ENCODE results near the gene RHOV.

DNA sequence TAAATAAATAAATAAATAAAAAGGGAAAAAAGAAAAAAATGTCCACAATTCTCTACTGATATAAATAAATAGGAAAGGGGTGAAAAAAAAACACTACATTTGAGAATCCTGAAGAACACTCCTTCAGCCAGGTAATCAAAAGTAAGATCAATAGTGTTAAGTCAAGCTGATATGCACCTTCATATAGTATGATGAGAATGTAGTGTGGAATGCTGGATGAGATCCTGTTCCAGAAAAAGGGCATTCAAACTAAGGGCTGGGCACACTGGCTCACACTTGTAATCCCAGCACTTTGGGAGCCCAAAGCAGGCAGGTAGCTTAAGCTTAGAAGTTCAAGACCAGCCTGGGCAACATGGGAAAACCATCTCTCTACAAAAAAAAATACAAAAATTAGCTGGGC lies 15.1 kb upstream of the RHOV start:
- TF ChIP-seq, protein P1, sequence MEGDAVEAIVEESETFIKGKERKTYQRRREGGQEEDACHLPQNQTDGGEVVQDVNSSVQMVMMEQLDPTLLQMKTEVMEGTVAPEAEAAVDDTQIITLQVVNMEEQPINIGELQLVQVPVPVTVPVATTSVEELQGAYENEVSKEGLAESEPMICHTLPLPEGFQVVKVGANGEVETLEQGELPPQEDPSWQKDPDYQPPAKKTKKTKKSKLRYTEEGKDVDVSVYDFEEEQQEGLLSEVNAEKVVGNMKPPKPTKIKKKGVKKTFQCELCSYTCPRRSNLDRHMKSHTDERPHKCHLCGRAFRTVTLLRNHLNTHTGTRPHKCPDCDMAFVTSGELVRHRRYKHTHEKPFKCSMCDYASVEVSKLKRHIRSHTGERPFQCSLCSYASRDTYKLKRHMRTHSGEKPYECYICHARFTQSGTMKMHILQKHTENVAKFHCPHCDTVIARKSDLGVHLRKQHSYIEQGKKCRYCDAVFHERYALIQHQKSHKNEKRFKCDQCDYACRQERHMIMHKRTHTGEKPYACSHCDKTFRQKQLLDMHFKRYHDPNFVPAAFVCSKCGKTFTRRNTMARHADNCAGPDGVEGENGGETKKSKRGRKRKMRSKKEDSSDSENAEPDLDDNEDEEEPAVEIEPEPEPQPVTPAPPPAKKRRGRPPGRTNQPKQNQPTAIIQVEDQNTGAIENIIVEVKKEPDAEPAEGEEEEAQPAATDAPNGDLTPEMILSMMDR (IDR thresholded peaks at IDR 0.05 in 2 of 3, conservative IDR thresholded peaks at IDR 0.05 in 1 of 3; ENCODE audit: control insufficient read depth in 2 of 3, extremely low read depth in 1 of 3, insufficient read depth in 1 of 3, low read depth in 3 of 3, low read length in 3 of 3) = no peak
- TF ChIP-seq POLR2A (IDR thresholded peaks at IDR 0.05; ENCODE audit: low read depth, low read length) (no peak), EZH2 (IDR thresholded peaks at IDR 0.05; ENCODE audit: borderline replicate concordance, control insufficient read depth, low read depth, low read length) (no peak), CEBPB (IDR thresholded peaks at IDR 0.05; ENCODE audit: borderline replicate concordance in 1 of 2, low read depth in 2 of 2, low read length in 2 of 2) (no peak), POLR2AphosphoS2 (IDR thresholded peaks at IDR 0.05; ENCODE audit: low read depth, low read length) (no peak), YBX1 (IDR thresholded peaks at IDR 0.05) (no peak), RAD21 (IDR thresholded peaks at IDR 0.05; ENCODE audit: insufficient read depth, low read depth, low read length) (no peak), NR2F1 (conservative IDR thresholded peaks at IDR 0.05) (no peak), NBN (IDR thresholded peaks at IDR 0.05) (no peak), POLR2AphosphoS5 (IDR thresholded peaks at IDR 0.05; ENCODE audit: low read length) (no peak)
- TF ChIP-seq, protein P2, sequence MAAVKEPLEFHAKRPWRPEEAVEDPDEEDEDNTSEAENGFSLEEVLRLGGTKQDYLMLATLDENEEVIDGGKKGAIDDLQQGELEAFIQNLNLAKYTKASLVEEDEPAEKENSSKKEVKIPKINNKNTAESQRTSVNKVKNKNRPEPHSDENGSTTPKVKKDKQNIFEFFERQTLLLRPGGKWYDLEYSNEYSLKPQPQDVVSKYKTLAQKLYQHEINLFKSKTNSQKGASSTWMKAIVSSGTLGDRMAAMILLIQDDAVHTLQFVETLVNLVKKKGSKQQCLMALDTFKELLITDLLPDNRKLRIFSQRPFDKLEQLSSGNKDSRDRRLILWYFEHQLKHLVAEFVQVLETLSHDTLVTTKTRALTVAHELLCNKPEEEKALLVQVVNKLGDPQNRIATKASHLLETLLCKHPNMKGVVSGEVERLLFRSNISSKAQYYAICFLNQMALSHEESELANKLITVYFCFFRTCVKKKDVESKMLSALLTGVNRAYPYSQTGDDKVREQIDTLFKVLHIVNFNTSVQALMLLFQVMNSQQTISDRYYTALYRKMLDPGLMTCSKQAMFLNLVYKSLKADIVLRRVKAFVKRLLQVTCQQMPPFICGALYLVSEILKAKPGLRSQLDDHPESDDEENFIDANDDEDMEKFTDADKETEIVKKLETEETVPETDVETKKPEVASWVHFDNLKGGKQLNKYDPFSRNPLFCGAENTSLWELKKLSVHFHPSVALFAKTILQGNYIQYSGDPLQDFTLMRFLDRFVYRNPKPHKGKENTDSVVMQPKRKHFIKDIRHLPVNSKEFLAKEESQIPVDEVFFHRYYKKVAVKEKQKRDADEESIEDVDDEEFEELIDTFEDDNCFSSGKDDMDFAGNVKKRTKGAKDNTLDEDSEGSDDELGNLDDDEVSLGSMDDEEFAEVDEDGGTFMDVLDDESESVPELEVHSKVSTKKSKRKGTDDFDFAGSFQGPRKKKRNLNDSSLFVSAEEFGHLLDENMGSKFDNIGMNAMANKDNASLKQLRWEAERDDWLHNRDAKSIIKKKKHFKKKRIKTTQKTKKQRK (IDR thresholded peaks at IDR 0.05; ENCODE audit: low read depth, low read length) = no peak
- TF ChIP-seq, protein P3, sequence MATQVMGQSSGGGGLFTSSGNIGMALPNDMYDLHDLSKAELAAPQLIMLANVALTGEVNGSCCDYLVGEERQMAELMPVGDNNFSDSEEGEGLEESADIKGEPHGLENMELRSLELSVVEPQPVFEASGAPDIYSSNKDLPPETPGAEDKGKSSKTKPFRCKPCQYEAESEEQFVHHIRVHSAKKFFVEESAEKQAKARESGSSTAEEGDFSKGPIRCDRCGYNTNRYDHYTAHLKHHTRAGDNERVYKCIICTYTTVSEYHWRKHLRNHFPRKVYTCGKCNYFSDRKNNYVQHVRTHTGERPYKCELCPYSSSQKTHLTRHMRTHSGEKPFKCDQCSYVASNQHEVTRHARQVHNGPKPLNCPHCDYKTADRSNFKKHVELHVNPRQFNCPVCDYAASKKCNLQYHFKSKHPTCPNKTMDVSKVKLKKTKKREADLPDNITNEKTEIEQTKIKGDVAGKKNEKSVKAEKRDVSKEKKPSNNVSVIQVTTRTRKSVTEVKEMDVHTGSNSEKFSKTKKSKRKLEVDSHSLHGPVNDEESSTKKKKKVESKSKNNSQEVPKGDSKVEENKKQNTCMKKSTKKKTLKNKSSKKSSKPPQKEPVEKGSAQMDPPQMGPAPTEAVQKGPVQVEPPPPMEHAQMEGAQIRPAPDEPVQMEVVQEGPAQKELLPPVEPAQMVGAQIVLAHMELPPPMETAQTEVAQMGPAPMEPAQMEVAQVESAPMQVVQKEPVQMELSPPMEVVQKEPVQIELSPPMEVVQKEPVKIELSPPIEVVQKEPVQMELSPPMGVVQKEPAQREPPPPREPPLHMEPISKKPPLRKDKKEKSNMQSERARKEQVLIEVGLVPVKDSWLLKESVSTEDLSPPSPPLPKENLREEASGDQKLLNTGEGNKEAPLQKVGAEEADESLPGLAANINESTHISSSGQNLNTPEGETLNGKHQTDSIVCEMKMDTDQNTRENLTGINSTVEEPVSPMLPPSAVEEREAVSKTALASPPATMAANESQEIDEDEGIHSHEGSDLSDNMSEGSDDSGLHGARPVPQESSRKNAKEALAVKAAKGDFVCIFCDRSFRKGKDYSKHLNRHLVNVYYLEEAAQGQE (IDR thresholded peaks at IDR 0.05; ENCODE audit: low read depth, low read length) = no peak
- TF ChIP-seq, protein P4, sequence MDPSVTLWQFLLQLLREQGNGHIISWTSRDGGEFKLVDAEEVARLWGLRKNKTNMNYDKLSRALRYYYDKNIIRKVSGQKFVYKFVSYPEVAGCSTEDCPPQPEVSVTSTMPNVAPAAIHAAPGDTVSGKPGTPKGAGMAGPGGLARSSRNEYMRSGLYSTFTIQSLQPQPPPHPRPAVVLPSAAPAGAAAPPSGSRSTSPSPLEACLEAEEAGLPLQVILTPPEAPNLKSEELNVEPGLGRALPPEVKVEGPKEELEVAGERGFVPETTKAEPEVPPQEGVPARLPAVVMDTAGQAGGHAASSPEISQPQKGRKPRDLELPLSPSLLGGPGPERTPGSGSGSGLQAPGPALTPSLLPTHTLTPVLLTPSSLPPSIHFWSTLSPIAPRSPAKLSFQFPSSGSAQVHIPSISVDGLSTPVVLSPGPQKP (IDR thresholded peaks at IDR 0.05; ENCODE audit: low read depth, low read length) = no peak
